Measurements from ENCODE around the gene PPP2R5B.
A peak's percentile ranks its signal among the peaks of the same experiment; 100 is the strongest.

Gene PPP2R5B

DNA sequence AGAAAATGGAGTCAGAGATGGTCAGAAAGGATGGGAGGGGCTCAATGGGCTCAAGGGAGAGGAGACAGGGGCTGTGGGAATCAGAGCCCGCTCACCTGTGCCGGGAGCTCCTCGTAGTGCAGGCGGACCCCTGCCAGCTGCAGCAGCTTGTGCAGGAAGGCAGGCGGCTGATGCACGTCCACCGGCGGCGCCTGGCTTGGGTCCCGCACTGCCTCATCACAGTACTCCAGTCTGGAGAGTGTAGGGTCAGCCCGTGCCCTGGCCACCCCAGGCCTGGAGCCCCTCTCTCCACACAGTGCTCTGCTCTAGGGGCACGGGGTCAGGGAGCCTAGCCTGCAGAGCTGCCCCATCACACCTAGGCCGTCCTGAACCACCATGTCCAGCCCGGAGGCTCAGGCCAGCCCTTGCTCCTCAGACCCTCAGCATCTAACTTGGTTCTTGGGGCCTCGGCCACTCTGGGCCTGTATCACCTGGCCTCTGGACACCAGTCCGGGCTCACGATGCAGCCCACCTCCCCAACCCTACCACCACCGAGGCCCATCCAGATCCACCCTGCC lies 11.2 kb upstream of the PPP2R5B start:
- Histone ChIP-seq H3K4me3 (ENCODE audit: low read depth, low read length) (no peak overlapping the region), H3K27ac (no peak overlapping the region), H3K36me3 (replicated peaks) (peaks cover 46% of the 10 kb centered on the region), H3K27me3 (replicated peaks) (no peaks in the 10 kb centered on the region)
- TF ChIP-seq CTCF (IDR thresholded peaks at IDR 0.05; ENCODE audit: low read depth, low read length, missing control alignments) = no peak
- no peak for DNase-seq
- in situ Hi-C loops (cut with HindIII; ENCODE audit: low pct_ligation_motif_present, low sequenced_read_pairs) = no loop called here

- in situ Hi-C loops (cut with HindIII; ENCODE audit: low pct_ligation_motif_present, low sequenced_read_pairs) = no loop called here
- Histone ChIP-seq H3K27me3 (replicated peaks) (no peaks in the 10 kb centered on the region), H3K36me3 (replicated peaks) (peaks cover 38% of the 10 kb centered on the region), H3K27ac (no peak overlapping the region), H3K4me3 (ENCODE audit: low read depth, low read length) (no peak overlapping the region)
- TF ChIP-seq CTCF (IDR thresholded peaks at IDR 0.05; ENCODE audit: low read depth, low read length, missing control alignments) = no peak
- DNase-seq = no peak
Observed at GRCh38 chr11:64914123-64914522, 10.4 kb upstream of the PPP2R5B start.

DNA sequence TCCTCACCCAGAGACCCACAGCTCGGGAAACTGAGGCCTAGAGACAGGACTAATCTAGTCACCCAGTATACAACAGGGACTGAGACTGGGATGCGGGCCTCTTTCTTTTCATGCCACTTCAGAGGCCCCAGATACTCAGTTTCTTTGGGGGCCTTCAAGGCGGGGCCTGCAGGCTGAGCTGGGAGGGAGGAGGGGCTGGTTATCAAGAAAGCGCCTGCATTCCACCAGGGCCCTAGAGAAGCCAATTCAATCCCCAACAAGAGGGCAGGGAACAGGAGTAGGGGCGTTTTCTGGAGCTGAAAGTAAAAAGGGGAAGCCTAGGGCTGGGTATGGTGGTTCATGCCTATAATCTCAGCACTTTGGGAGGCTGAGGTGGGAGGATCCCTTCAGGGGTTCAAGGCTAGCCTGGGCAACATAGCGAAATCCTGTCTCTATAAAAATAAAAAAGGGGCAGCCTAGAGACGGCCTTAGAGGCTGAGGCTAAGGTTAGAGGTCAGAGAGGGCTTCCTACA lies 9.1 kb upstream of the PPP2R5B start:
- Histone ChIP-seq H3K27ac (no peak overlapping the region), H3K4me3 (ENCODE audit: low read depth, low read length) (peak overlapping the region; percentile 91), H3K36me3 (replicated peaks) (peaks cover 32% of the 10 kb centered on the region), H3K27me3 (replicated peaks) (no peaks in the 10 kb centered on the region)
- no peak for DNase-seq
- no peak for TF ChIP-seq CTCF (IDR thresholded peaks at IDR 0.05; ENCODE audit: low read depth, low read length, missing control alignments)
- in situ Hi-C loops (cut with HindIII; ENCODE audit: low pct_ligation_motif_present, low sequenced_read_pairs) = no loop called here

DNA sequence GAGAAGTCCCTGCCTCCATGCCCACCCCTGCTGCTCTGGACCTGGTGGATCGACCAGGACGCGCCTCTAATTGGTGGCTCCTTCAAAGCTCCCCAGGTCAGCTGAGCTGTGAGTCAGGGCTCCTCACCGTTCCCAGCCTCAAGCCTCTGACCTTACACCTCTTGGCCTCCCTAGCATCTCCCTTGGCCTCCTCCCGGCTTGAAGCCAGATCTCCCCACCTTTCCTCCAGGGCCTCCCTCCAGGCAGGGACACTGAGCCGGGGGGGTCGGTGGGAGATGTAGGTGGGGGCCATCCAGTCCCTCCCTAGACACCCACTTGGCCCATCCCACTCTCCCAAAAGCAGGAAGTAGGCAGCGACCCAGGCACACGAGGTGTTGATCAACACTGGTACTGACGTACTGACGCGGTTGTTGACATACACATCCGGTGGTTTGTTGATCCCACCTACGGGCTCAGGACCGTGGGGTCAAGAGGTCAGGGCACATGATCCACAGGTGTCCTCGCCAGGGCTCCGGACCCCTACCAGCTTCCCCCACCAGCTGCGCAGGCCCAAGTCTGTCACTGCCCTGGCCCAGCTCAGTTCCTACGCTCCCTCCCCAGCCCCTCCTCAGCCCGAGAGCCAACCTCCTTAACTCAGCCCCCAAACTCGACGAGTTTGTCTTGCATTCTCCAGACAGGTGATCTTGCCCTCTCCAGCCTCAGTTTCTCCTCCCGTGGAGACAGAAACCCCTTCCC lies 8.3 kb upstream of the PPP2R5B start:
- Histone ChIP-seq H3K27ac (peak overlapping the region; percentile 51), H3K4me3 (ENCODE audit: low read depth, low read length) (peak overlapping the region; percentile 91), H3K36me3 (replicated peaks) (peaks cover 24% of the 10 kb centered on the region), H3K27me3 (replicated peaks) (no peaks in the 10 kb centered on the region)
- TF ChIP-seq CTCF (IDR thresholded peaks at IDR 0.05; ENCODE audit: low read depth, low read length, missing control alignments) = no peak
- no peak for DNase-seq
- in situ Hi-C loops (cut with HindIII; ENCODE audit: low pct_ligation_motif_present, low sequenced_read_pairs) = no loop called here

- Histone ChIP-seq H3K36me3 (replicated peaks) (peaks cover 17% of the 10 kb centered on the region), H3K27ac (peak within 1 kb of the TSS; percentile 51), H3K4me3 (ENCODE audit: low read depth, low read length) (peak within 1 kb of the TSS; percentile 91), H3K27me3 (replicated peaks) (no peaks in the 10 kb centered on the region)
- peak; percentile 99 for DNase-seq
- no peak for TF ChIP-seq CTCF (IDR thresholded peaks at IDR 0.05; ENCODE audit: low read depth, low read length, missing control alignments)
- in situ Hi-C loops (cut with HindIII; ENCODE audit: low pct_ligation_motif_present, low sequenced_read_pairs) = no loop called here
Observed at GRCh38 chr11:64916775-64917662, 7.5 kb upstream of the PPP2R5B start, which contains the start of gene ATG2A. Gene ATG2A, minus strand, starts transcription at chr11:64917209. Its CDS starts 74 bp downstream, at chr11:64917135.

Data from brain microvascular endothelial cell (primary cell).